Measurements from ENCODE around the gene MYO1H.
"Not testable (repeated sequence)": the region's sequence is repeated elsewhere in the genome, so short reads cannot be mapped to it uniquely, and the experiment has no call there.

The MYO1H gene

GRCh38 chr12:109473006-109473405, 125.3 kb downstream of the MYO1H start:
- no peak for DNase-seq (ENCODE audit: low spot score)

GRCh38 chr12:109473526-109474270, 126.0 kb downstream of the MYO1H start:
- not testable (repeated sequence) for DNase-seq (ENCODE audit: low spot score)

GRCh38 chr12:109475121-109475520, 127.4 kb downstream of the MYO1H start:
- no peak for DNase-seq (ENCODE audit: low spot score)

GRCh38 chr12:109475993-109476806, 128.5 kb downstream of the MYO1H start:
- no peak for DNase-seq (ENCODE audit: low spot score)

- no peak for DNase-seq (ENCODE audit: low spot score)
Measured at GRCh38 chr12:109476807-109477184, 129.1 kb downstream of the MYO1H start.

- DNase-seq (ENCODE audit: low spot score), result peak; percentile 80
Measured at GRCh38 chr12:109477185-109477962, 129.7 kb downstream of the MYO1H start, which contains the start of the genes KCTD10 and UBE3B. KCTD10 (minus strand) TSS chr12:109477300; CDS start chr12:109477262, 38 bp downstream. UBE3B (plus strand) TSS chr12:109477634; CDS start chr12:109483552, 5,918 bp downstream.

- no peak for DNase-seq (ENCODE audit: low spot score)
Measured at GRCh38 chr12:109477963-109478315, 130.2 kb downstream of the MYO1H start.

GRCh38 chr12:109479761-109480160, 132.1 kb downstream of the MYO1H start:
- DNase-seq (ENCODE audit: low spot score), result no peak

GRCh38 chr12:109480356-109480755, 132.7 kb downstream of the MYO1H start:
- no peak for DNase-seq (ENCODE audit: low spot score)

- DNase-seq (ENCODE audit: low spot score), result no peak
Measured at GRCh38 chr12:109481863-109482262, 134.2 kb downstream of the MYO1H start.

GRCh38 chr12:109482491-109482890, 134.8 kb downstream of the MYO1H start:
- no peak for DNase-seq (ENCODE audit: low spot score)

- DNase-seq (ENCODE audit: low spot score), result no peak
Measured at GRCh38 chr12:109482894-109483293, 135.2 kb downstream of the MYO1H start.

- DNase-seq (ENCODE audit: low spot score), result no peak
Measured at GRCh38 chr12:109483346-109483745, 135.6 kb downstream of the MYO1H start.

GRCh38 chr12:109485201-109485600, 137.5 kb downstream of the MYO1H start:
- DNase-seq (ENCODE audit: low spot score), result no peak

- no peak for DNase-seq (ENCODE audit: low spot score)
Measured at GRCh38 chr12:109487181-109488050, 139.7 kb downstream of the MYO1H start.

- DNase-seq (ENCODE audit: low spot score), result no peak
Measured at GRCh38 chr12:109488051-109488665, 140.5 kb downstream of the MYO1H start.

GRCh38 chr12:109489016-109489954, 141.6 kb downstream of the MYO1H start:
- no peak for DNase-seq (ENCODE audit: low spot score)

- DNase-seq (ENCODE audit: low spot score), result no peak
Measured at GRCh38 chr12:109489955-109490565, 142.4 kb downstream of the MYO1H start.

GRCh38 chr12:109491671-109492070, 144.0 kb downstream of the MYO1H start:
- no peak for DNase-seq (ENCODE audit: low spot score)

Measured in SW480 (cell line).